HepG2 (cell line): Measurements from ENCODE around the gene RANBP3. TPM values are rescaled to one million over a fixed set of nuclear protein-coding genes. Genes with fewer than 3 reads are reported as not detected.
A peak's percentile ranks its signal among the peaks of the same experiment; 100 is the strongest.

Source experiments
- ATF5 ChIP-seq: sonication (generic); formaldehyde crosslinking; IDR thresholded peaks from 2 replicates; pipeline ENCODE4 v1.4.0; 2020; ENCODE audit warnings: mild to moderate bottlenecking, low read depth, missing genetic modification reagents
- FOXP4 ChIP-seq: sonication (generic); formaldehyde crosslinking; IDR thresholded peaks from 2 replicates; pipeline ENCODE4 v1.4.0; 2020; ENCODE audit warnings: missing genetic modification reagents
- GRHL1 ChIP-seq: sonication (generic); formaldehyde crosslinking; conservative IDR thresholded peaks from 2 replicates; pipeline ENCODE4 v1.8.0; 2022; ENCODE audit warnings: missing genetic modification reagents
- HDAC1 ChIP-seq: sonication (generic); formaldehyde crosslinking; IDR thresholded peaks from 2 replicates; pipeline ENCODE4 v1.5.1; 2020; ENCODE audit warnings: mild to moderate bottlenecking, missing genetic modification reagents
- NBN ChIP-seq: fragments of 450-650 bp; conservative IDR thresholded peaks from 2 replicates; pipeline ENCODE4 v1.6.1; 2017
- SMAD3 ChIP-seq: sonication (generic); formaldehyde crosslinking; IDR thresholded peaks from 2 replicates; pipeline ENCODE4 v1.4.0; 2020; ENCODE audit warnings: missing genetic modification reagents
- SNAPC5 ChIP-seq: sonication (generic); formaldehyde crosslinking; IDR thresholded peaks from 2 replicates; pipeline ENCODE4 v1.8.1; 2023; ENCODE audit warnings: mild to moderate bottlenecking, missing genetic modification reagents, borderline replicate concordance
- SP140L ChIP-seq: sonication (generic); formaldehyde crosslinking; IDR thresholded peaks from 2 replicates; pipeline ENCODE4 v1.4.0; 2020; ENCODE audit warnings: missing genetic modification reagents, borderline replicate concordance
- SRSF1 ChIP-seq: fragments of 200-400 bp; formaldehyde crosslinking; optimal IDR thresholded peaks from 2 replicates; pipeline ENCODE3; 2017; ENCODE audit warnings: mild to moderate bottlenecking, low read depth, low read length, moderate library complexity
- TCF7L2 ChIP-seq: IDR thresholded peaks from 2 replicates; pipeline ENCODE4 v1.6.1; 2011; ENCODE audit warnings: mild to moderate bottlenecking, low read depth, low read length, moderate library complexity
- ZBTB4 ChIP-seq: sonication (generic); formaldehyde crosslinking; IDR thresholded peaks from 2 replicates; pipeline ENCODE4 v1.4.0; 2020; ENCODE audit warnings: missing genetic modification reagents, mild to moderate bottlenecking, borderline replicate concordance
- ZMYM3 ChIP-seq: sonication (generic); formaldehyde crosslinking; IDR thresholded peaks from 2 replicates; pipeline ENCODE4 v1.5.1; 2020; ENCODE audit warnings: mild to moderate bottlenecking, missing genetic modification reagents
- ZNF276 ChIP-seq: sonication (generic); formaldehyde crosslinking; IDR thresholded peaks from 2 replicates; pipeline ENCODE4 v1.4.0; 2020; ENCODE audit warnings: mild to moderate bottlenecking, low read depth, missing genetic modification reagents
- ZNF282 ChIP-seq: fragments of 450-650 bp; IDR thresholded peaks from 2 replicates; pipeline ENCODE4 v1.6.1; 2018; ENCODE audit not compliant: partially characterized antibody
- ZNF331 ChIP-seq: sonication (generic); formaldehyde crosslinking; IDR thresholded peaks from 2 replicates; pipeline ENCODE4 v1.4.0; 2020; ENCODE audit warnings: missing genetic modification reagents
- ZNF616 ChIP-seq: sonication (generic); formaldehyde crosslinking; IDR thresholded peaks from 2 replicates; pipeline ENCODE4 v1.5.0; 2020; ENCODE audit warnings: low read depth, mild to moderate bottlenecking, missing genetic modification reagents
- ZNF788 ChIP-seq: sonication (generic); formaldehyde crosslinking; IDR thresholded peaks from 2 replicates; pipeline ENCODE4 v1.5.0; 2020; ENCODE audit warnings: mild to moderate bottlenecking, missing genetic modification reagents, borderline replicate concordance
- polyA plus RNA-seq, 8 experiments: library from polyadenylated mRNA; depleted of rRNA in 3 of 8; stranded (reverse) in 7 of 8; unstranded in 1 of 8; fragments of >200 nt; fragmentation: Illumina TruSeq in 4 of 8; extraction: Trizol in 4 of 8; gene quantifications; 2 replicates each; pipeline versions ENCODE4 v1.2.1 to v1.2.3, GENCODE V29; 2011 to 2016; ENCODE audit warnings: low read depth in 4 of 8, missing spikeins in 1 of 8, mixed read lengths in 1 of 8; ENCODE audit not compliant: insufficient read depth in 1 of 8
- total RNA-seq, 5 experiments: library from RNA; depleted of rRNA; stranded (reverse); fragments of >200 nt; fragmentation: Illumina TruSeq; extraction: Trizol; gene quantifications; 2 replicates each; pipeline ENCODE4 v1.2.3, GENCODE V29; 2016; ENCODE audit warnings: low read depth in 1 of 5

Gene RANBP3
- total and polyA plus RNA-seq, 2 of the 13 experiments (the other 11 are each of a cell fraction or from before 2014, with no cell fraction given) = 39.5 to 149 TPM

- TF ChIP-seq FOXP4 (CRISPR knock-in tag) (peak; percentile 99), ZNF276 (CRISPR knock-in tag) (peak; percentile 29; the same call in 1 of the 2 replicates), SNAPC5 (no peak; the same call in 1 of the 2 replicates), HDAC1 (CRISPR knock-in tag) (peak; percentile 98), ZMYM3 (CRISPR knock-in tag) (peak; percentile 80), SRSF1 (peak; percentile 56), TCF7L2 (no peak), NBN (no peak), ZBTB4 (peak; percentile 98), ZNF331 (peak; percentile 88), ATF5 (CRISPR knock-in tag) (no peak), GRHL1 (CRISPR knock-in tag) (no peak), SP140L (no peak), ZNF788 (peak; percentile 99), ZNF616 (no peak), SMAD3 (CRISPR knock-in tag) (peak; percentile 92), ZNF282 (no peak)
Observed at GRCh38 chr19:5961969-5962945, 15.7 kb downstream of the RANBP3 start (continued).
